GM18868 (cell line): ENCODE results near the gene REM2.

Experiments
- ATAC-seq: cut with Tn5 transposase; IDR thresholded peaks from one replicate; pipeline ENCODE4 v1.9.1; 2021; ENCODE audit warnings: mild to moderate bottlenecking, moderate library complexity; ENCODE audit not compliant: unreplicated experiment

The REM2 gene, protein sequence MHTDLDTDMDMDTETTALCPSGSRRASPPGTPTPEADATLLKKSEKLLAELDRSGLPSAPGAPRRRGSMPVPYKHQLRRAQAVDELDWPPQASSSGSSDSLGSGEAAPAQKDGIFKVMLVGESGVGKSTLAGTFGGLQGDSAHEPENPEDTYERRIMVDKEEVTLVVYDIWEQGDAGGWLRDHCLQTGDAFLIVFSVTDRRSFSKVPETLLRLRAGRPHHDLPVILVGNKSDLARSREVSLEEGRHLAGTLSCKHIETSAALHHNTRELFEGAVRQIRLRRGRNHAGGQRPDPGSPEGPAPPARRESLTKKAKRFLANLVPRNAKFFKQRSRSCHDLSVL

DNA sequence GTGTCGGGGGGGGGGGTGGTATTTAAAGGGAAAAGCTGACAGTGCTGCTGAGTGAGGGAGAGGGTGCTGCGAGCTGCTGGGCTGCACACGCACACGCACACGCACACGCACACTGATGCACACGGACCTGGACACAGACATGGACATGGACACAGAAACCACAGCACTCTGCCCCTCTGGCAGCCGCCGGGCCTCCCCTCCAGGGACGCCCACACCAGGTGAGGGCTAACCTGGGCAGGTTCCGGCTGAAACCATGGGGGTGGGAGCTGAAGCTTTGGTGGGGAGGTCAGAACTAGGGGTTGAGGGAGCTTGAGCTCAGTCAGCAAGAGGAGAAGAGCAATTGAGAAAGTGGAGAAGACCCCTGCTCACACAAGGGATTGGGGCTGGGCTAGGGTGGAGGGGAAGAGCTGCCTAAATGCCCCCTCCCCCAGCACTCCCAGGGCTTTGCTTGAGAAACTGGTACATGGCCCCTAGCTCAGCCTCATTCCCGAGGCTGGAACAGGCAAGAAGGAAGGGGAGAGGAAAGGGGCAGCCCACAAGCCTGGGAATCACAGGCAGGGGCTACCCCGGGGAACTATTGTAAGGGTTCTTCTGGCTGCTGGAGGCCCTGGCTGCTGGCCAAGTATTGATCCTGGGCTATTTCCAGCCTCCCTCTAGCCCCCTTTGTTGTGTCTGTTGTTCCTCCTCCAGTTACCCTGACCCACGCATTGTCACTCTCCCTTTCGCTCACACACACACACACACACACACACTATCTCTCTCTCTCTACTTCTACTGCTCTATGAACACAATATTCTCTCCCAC lies at the start of gene REM2:
Gene REM2, plus strand, starts transcription at position 50 of the 804 bp plus-strand sequence. Its CDS starts 66 bp downstream, at position 116.
- no peak for ATAC-seq

DNA sequence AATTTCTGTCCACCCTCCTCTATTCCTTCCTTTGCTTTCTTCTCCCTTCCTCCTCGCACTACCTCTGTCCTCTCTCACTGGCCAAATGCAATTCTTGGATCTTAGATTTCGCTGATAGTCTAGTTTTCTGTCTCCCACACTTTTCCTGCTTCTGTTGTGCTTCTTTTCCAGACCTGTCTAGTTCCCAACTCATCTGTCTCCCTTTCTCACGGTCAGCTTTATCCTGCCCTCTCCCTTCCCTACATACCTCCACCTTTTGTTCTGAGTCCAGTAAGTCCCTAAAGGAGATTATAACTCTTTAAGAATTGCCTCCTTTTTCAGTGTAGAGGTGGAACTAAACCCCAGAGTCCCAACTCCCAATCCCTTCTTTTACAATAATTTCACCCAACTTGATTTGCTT lies 47.5 kb upstream of the REM2 start:
- ATAC-seq, result no peak

DNA sequence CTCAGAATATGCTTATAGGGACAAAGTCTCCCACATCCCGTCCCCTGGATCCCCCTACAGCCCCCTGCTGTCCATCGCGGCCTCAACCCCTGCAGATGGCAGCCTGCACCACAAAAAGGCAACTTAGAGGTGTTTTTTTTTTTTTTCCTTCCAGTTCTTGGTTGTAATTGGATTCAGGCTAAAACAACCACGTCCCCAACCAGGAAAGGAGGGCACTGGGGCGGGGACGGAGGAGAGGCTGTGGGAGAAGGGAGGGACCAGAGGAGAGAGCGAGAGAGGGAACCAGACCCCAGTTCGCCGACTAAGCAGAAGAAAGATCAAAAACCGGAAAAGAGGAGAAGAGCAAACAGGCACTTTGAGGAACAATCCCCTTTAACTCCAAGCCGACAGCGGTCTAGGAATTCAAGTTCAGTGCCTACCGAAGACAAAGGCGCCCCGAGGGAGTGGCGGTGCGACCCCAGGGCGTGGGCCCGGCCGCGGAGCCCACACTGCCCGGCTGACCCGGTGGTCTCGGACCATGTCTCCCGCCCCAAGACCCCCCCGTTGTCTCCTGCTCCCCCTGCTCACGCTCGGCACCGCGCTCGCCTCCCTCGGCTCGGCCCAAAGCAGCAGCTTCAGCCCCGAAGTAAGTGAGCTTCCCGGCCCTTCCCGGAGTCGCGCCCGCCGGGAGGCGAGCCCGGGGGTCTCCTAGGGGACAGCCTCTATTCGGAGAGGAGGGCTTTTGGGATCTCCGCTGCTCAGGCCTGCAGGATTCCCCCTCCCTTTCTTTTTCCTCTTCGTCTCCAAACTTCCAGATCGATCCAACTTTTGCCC lies 46.5 kb upstream of the REM2 start, which contains the start of gene MMP14:
Gene MMP14, plus strand, starts transcription at position 285 of the 813 bp plus-strand sequence. Its CDS starts 233 bp downstream, at position 518.
- ATAC-seq, result no peak

DNA sequence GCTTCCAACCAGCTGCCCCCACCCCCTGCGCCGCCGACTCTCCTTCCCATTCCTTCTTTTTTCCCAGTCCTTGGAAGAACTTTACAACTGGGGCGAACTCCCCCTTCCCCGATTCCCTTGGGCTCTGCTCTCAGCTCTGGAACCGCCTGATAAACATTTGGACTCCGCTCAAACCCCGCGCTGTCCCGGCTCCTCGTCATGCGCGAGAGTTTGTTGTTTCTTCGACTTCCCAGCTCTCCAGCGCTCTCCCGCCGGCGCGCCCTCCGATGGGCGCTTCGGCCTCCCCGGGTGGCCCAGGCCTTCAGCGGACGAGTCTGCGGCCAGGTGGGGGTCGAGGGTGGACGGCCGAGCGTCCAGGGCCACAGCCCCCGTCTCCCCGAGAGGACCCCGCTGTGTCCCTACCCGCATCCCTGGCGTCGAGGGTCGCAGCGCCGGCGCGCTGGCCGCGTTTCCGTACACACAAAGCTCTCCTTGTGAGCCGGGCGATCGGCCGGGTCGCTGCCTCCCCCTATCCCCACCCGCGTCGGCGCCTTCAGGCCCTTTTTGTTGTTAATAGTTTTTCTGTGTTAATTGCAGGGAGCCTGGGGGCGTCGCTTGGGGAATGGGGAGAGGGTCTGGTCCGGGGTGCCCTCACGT lies 45.8 kb upstream of the REM2 start:
- no peak for ATAC-seq

DNA sequence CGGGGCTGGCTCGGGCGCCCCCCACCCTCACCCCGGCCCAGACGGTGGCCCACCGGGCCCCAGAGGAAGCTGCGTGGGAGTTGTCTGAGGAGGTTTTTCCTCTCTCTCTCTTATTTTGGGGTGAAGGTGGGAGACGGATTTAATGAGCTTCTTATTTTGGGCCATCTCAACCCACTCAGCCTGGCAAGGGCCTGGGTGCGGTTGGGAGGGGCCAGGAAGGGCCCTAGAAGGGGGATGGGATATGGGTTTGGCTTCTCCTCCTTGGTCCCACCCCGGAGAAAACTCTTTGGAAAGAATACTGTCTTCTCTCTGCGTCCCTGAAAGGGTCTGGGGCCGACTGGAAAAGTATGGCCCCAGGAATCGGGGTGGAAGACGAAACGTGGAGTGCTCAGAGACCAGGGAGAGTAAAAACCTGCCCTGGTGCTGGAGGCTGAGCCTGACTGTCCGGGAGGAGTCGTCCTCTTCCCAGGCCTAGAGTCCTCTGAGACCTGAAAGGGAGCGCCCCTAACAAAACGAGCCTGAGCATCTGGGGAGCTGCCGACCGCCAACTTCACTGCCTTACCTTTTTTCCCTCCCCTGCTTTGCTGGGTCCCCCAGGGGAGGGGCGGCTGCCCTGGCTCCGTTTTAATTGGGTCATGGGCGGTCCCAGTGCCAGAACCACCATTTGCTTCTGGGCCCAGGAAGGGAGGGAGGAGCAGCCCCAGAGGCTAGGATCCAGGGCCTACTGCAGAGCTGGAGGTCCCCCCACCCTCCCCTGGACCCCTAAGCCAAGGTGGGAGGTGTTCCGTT lies 45.1 kb upstream of the REM2 start:
- ATAC-seq, result no peak

DNA sequence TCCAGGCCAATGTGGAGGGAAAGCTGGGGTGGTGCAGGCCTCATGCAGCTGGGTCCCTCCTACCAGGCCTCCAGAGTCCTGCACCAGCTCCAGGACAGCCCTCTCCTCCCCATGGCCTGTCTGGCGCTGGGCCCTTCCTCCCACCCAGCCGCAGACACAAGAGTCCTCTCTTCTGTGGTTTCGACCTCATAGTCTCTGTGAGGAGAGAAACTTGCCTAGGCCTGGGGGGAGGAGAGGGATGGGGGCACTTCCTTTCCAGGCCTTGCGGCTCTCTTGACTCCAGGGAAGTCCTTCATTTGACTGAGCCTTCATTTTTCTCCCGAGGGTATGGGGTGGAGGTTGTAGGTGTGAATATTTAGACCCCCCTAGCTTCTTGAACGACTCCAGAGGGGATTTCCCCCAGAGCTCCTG lies 44.4 kb upstream of the REM2 start:
- ATAC-seq, result no peak

DNA sequence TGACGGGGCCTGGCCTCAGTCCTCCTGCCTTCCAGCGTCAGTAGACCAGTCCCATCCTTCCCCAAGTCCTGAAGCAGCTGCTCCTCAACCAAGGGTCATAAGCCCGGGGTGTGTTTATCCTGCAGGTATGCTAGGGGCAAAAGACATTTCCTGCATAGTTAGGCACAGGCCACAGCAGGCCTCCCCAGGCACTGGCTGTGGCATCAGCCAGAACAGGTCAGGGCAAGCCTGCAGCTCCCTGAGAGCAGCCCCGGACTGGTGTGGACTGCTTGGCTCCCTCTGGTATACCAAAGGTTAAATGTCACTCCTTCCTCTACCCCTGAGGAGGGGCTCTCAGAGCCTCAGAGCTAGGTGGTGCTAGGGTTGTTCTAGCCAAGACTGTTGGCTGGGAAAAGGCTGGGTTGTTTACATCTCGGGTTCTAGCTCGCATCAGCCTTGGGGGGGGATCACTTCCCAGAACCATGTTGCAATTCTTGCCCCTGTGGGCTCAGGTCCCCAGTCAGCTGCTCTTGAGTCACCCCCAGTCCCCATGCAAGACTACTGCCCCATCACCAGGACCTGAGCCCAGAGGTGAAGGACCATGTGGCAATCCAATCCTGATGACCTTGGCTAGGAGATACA lies 43.8 kb upstream of the REM2 start:
- no peak for ATAC-seq

DNA sequence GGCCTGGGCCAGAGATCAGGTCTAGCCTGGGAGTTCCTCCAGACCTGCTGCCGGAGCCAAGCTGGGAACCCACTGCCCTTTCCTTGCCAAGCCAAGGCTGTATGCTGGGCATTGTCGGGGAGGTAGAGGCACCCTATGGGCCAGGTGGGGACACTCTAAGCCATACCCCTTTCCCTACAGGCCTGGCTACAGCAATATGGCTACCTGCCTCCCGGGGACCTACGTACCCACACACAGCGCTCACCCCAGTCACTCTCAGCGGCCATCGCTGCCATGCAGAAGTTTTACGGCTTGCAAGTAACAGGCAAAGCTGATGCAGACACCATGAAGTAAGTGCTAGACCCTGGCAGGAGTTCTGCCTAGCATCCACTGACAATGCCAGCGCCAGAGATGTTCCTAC lies 41.7 kb upstream of the REM2 start:
- no peak for ATAC-seq

DNA sequence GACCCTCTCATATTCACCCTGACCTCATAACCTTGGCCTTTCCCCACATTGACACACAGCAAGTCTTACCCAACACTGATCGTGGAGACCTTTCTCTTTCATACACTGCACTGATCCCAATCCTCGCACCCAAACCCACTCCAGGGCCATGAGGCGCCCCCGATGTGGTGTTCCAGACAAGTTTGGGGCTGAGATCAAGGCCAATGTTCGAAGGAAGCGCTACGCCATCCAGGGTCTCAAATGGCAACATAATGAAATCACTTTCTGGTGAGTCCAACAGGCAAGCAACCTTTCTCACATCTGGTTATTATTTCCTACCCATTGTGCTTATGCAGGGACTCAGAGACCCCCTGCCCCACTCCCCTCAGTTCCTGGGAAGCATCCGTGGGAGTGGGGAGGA lies 41.3 kb upstream of the REM2 start:
- no peak for ATAC-seq

DNA sequence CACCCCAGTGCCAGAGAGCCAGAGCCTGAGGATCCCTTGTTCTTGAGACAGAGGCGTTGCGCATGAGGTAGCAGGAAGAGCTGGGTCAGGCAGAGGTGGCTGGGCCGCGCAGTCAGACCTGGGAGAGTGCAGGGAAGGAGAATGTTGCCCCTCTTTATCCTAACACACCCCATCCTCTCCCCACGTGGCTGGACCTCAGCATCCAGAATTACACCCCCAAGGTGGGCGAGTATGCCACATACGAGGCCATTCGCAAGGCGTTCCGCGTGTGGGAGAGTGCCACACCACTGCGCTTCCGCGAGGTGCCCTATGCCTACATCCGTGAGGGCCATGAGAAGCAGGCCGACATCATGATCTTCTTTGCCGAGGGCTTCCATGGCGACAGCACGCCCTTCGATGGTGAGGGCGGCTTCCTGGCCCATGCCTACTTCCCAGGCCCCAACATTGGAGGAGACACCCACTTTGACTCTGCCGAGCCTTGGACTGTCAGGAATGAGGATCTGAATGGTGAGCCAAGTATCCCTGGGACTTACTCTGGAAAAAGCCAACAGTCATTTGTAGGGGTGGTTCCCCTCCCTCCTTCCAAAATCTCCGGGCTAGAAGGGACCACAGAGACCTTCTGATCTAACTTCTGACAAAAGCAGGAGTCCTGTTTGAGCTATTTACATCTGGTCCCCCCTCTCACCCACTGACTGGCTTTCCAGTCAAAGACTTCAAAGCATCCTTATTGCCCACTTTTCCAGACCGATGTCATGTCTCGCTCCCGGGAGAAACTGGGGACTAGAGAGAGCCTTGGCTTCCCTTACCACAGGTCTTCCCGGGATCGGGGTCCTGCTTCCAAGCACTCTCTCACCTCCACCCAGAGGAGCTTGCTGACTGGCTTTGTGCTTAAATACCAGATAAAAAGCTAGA lies 40.6 kb upstream of the REM2 start:
- ATAC-seq, result no peak

DNA sequence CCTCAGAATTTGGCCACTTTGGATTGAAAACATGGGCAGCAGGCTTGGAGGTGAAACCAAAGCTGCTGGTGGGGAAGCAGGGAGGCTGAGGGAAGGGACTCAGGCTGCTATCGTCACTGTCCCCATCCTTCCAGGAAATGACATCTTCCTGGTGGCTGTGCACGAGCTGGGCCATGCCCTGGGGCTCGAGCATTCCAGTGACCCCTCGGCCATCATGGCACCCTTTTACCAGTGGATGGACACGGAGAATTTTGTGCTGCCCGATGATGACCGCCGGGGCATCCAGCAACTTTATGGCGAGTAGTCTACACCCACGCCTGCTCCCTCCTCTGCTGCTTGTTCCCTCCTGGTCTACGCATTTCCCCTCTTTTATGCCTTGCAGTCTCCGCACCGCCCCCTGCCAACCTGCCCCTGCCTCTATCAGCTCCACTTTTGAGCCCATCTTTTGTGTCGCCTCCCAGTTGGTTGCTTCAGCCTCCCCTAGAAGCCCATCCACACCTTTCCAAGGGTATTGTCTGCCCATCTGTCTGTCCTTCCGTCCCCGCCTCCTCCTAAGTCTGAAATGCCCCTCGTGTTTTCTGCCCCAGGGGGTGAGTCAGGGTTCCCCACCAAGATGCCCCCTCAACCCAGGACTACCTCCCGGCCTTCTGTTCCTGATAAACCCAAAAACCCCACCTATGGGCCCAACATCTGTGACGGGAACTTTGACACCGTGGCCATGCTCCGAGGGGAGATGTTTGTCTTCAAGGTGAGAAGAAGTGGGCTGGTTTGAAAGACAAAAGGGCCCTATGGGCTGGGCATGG lies 39.7 kb upstream of the REM2 start:
- no peak for ATAC-seq

DNA sequence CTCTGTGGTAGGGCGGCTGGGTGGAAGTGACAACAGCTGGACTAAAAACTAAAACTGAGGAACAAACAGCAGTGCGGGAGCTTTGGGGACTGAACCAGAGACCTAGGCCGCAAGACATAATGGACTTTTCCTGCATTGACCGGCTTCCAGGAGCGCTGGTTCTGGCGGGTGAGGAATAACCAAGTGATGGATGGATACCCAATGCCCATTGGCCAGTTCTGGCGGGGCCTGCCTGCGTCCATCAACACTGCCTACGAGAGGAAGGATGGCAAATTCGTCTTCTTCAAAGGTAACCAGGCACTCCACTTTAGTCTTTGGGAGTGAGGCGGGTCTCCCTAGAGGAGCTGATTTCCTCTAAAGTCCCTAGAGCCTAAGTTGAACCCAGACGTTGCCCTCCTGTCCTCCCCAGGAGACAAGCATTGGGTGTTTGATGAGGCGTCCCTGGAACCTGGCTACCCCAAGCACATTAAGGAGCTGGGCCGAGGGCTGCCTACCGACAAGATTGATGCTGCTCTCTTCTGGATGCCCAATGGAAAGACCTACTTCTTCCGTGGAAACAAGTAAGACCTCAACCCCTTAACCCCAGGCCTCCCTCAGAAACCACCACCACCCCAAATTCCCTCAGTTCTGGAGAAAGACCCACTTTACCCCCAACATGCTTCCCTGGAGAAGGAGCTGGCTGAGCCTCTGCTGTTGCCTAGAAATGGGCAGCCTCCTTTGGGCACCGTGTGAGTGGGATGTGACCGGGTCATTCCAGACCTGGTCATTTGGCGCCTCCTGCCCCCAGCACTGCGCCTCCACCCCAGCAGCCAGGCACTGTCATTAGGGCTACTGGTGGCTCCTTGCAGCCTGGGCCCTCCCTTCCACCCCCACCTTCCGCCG lies 38.6 kb upstream of the REM2 start:
- no peak for ATAC-seq

DNA sequence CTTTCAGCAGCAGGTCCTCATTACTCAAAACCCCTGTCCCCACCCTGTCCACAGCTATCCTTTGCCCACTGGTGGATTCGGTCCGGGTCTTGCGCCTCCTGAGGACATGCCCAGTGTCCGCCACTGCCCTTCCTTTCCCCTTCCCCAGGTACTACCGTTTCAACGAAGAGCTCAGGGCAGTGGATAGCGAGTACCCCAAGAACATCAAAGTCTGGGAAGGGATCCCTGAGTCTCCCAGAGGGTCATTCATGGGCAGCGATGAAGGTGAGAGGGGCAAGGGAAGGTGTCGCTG lies 38.0 kb upstream of the REM2 start:
- no peak for ATAC-seq

DNA sequence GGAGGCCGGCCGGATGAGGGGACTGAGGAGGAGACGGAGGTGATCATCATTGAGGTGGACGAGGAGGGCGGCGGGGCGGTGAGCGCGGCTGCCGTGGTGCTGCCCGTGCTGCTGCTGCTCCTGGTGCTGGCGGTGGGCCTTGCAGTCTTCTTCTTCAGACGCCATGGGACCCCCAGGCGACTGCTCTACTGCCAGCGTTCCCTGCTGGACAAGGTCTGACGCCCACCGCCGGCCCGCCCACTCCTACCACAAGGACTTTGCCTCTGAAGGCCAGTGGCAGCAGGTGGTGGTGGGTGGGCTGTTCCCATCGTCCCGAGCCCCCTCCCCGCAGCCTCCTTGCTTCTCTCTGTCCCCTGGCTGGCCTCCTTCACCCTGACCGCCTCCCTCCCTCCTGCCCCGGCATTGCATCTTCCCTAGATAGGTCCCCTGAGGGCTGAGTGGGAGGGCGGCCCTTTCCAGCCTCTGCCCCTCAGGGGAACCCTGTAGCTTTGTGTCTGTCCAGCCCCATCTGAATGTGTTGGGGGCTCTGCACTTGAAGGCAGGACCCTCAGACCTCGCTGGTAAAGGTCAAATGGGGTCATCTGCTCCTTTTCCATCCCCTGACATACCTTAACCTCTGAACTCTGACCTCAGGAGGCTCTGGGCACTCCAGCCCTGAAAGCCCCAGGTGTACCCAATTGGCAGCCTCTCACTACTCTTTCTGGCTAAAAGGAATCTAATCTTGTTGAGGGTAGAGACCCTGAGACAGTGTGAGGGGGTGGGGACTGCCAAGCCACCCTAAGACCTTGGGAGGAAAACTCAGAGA lies 37.0 kb upstream of the REM2 start:
- no peak for ATAC-seq

DNA sequence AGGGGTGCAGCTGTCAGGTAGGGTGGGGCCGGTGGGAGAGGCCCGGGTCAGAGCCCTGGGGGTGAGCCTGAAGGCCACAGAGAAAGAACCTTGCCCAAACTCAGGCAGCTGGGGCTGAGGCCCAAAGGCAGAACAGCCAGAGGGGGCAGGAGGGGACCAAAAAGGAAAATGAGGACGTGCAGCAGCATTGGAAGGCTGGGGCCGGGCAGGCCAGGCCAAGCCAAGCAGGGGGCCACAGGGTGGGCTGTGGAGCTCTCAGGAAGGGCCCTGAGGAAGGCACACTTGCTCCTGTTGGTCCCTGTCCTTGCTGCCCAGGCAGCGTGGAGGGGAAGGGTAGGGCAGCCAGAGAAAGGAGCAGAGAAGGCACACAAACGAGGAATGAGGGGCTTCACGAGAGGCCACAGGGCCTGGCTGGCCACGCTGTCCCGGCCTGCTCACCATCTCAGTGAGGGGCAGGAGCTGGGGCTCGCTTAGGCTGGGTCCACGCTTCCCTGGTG lies 36.2 kb upstream of the REM2 start:
- no peak for ATAC-seq
